HEK293 (cell line): ENCODE measurements around the gene FGF12.

Source experiments
- CTCF ChIA-PET: fragments of 350-600 bp; formaldehyde crosslinking; extraction: SDS; loops from one replicate; lab custom pipeline; 2021; ENCODE audit warnings: antibody characterized with exemption; lab: Yijun Ruan, JAX
- POLR2A ChIA-PET: fragments of 300-600 bp; formaldehyde crosslinking; extraction: SDS; loops from one replicate; lab custom pipeline; 2020; ENCODE audit warnings: antibody characterized with exemption, inconsistent platforms; lab: Yijun Ruan, JAX
- H3K27ac ChIP-seq: fragments of 200-500 bp; sonication (Bioruptor generic); 2 replicates; pipeline ENCODE4 v1.5.1; 2014; ENCODE audit warnings: low read depth, low read length, control low read depth, inconsistent platforms; ENCODE audit errors: extremely low read depth
- H3K36me3 ChIP-seq, 2 experiments: fragments of 200-500 bp in 1 of 2; sonication (Bioruptor generic) in 1 of 2; 1 replicate in 1 of 2; 2 replicates in 1 of 2; pipeline ENCODE4 v1.5.1; 2014 to 2017; ENCODE audit warnings: inconsistent platforms in 2 of 2, low read length in 2 of 2; ENCODE audit not compliant: control insufficient read depth in 2 of 2, insufficient read depth in 1 of 2
- H3K4me1 ChIP-seq: fragments of 200-500 bp; sonication (Bioruptor generic); 2 replicates; pipeline ENCODE4 v1.5.1; 2014; ENCODE audit warnings: mild to moderate bottlenecking, low read length, inconsistent platforms; ENCODE audit not compliant: control insufficient read depth, insufficient read depth
- H3K4me3 ChIP-seq: 2 replicates; pipeline ENCODE4 v1.5.1; 2011; ENCODE audit warnings: low read depth, mild to moderate bottlenecking, control low read depth, low read length, moderate library complexity
- H3K9me3 ChIP-seq: fragments of 200-500 bp; sonication (Bioruptor generic); 2 replicates; pipeline ENCODE4 v1.5.1; 2014; ENCODE audit warnings: low read depth, low read length, inconsistent platforms; ENCODE audit not compliant: control insufficient read depth, insufficient read depth
- HOXA7 ChIP-seq: sonication (generic); formaldehyde crosslinking; IDR thresholded peaks from 2 replicates; pipeline ENCODE4 v1.8.1; 2022; ENCODE audit warnings: missing genetic modification reagents, borderline replicate concordance
- KLF16 ChIP-seq: fragments of 450-650 bp; formaldehyde crosslinking; IDR thresholded peaks from 2 replicates; pipeline ENCODE4 v1.5.1; 2017; ENCODE audit warnings: missing biosample characterization, missing genetic modification characterization
- PRDM1 ChIP-seq: fragments of 450-650 bp; formaldehyde crosslinking; IDR thresholded peaks from 2 replicates; pipeline ENCODE4; 2016; ENCODE audit warnings: missing biosample characterization, missing genetic modification characterization
- SCRT1 ChIP-seq: fragments of 450-650 bp; formaldehyde crosslinking; IDR thresholded peaks from 2 replicates; pipeline ENCODE4 v1.5.1; 2016; ENCODE audit warnings: missing biosample characterization, missing genetic modification characterization, borderline replicate concordance
- YY2 ChIP-seq: fragments of 450-650 bp; formaldehyde crosslinking; IDR thresholded peaks from 2 replicates; pipeline ENCODE4 v1.5.1; 2016; ENCODE audit warnings: missing biosample characterization, missing genetic modification characterization
- ZEB2 ChIP-seq: fragments of 450-650 bp; formaldehyde crosslinking; IDR thresholded peaks from 2 replicates; pipeline ENCODE4 v1.5.1; 2016; ENCODE audit warnings: missing biosample characterization, missing genetic modification characterization
- ZFP3 ChIP-seq: fragments of 450-650 bp; formaldehyde crosslinking; IDR thresholded peaks from 2 replicates; pipeline ENCODE4 v1.5.1; 2016; ENCODE audit warnings: low read depth, missing biosample characterization, missing genetic modification characterization
- ZNF140 ChIP-seq: fragments of 450-650 bp; formaldehyde crosslinking; IDR thresholded peaks from 2 replicates; pipeline ENCODE4 v1.5.1; 2016; ENCODE audit warnings: missing biosample characterization, missing genetic modification characterization
- ZNF169 ChIP-seq: fragments of 450-650 bp; formaldehyde crosslinking; IDR thresholded peaks from 2 replicates; pipeline ENCODE4 v1.5.1; 2016; ENCODE audit warnings: missing biosample characterization, missing genetic modification characterization
- ZNF202 ChIP-seq: fragments of 450-650 bp; formaldehyde crosslinking; IDR thresholded peaks from 2 replicates; pipeline ENCODE4 v1.5.1; 2016; ENCODE audit warnings: missing biosample characterization, missing genetic modification characterization, borderline replicate concordance
- ZNF211 ChIP-seq: fragments of 450-650 bp; formaldehyde crosslinking; IDR thresholded peaks from 2 replicates; pipeline ENCODE4 v1.5.1; 2016; ENCODE audit warnings: low read depth, missing biosample characterization, missing genetic modification characterization
- ZNF214 ChIP-seq: fragments of 450-650 bp; formaldehyde crosslinking; IDR thresholded peaks from 2 replicates; pipeline ENCODE4 v1.5.1; 2017; ENCODE audit warnings: missing biosample characterization, mild to moderate bottlenecking, missing genetic modification characterization, borderline replicate concordance
- ZNF274 ChIP-seq, 2 experiments: fragments of 200-500 bp in 1 of 2; fragments of 450-650 bp in 1 of 2; sonication (Bioruptor generic) in 1 of 2; formaldehyde crosslinking in 1 of 2; IDR thresholded peaks; 2 replicates each; pipeline versions ENCODE4 v1.5.1 to v1.6.1; 2014 to 2016; ENCODE audit warnings: borderline replicate concordance in 1 of 2, inconsistent platforms in 1 of 2, low read length in 1 of 2, missing biosample characterization in 1 of 2, missing genetic modification characterization in 1 of 2
- ZNF48 ChIP-seq: fragments of 450-650 bp; formaldehyde crosslinking; IDR thresholded peaks from 2 replicates; pipeline ENCODE4 v1.5.1; 2016; ENCODE audit warnings: missing biosample characterization, missing genetic modification characterization
- ZNF549 ChIP-seq: fragments of 450-650 bp; IDR thresholded peaks from 2 replicates; pipeline ENCODE4 v1.5.1; 2018; ENCODE audit warnings: missing biosample characterization, missing genetic modification characterization, mild to moderate bottlenecking, inconsistent platforms, moderate library complexity
- TF ChIP-seq, protein P1 (sequence below): fragments of 450-650 bp; formaldehyde crosslinking; IDR thresholded peaks from 2 replicates; pipeline ENCODE4 v1.5.1; 2016; ENCODE audit warnings: missing biosample characterization, missing genetic modification characterization, borderline replicate concordance
- TF ChIP-seq, protein P2 (sequence below): fragments of 450-650 bp; formaldehyde crosslinking; IDR thresholded peaks from 2 replicates; pipeline ENCODE4 v1.5.1; 2017; ENCODE audit warnings: missing biosample characterization, mild to moderate bottlenecking, missing genetic modification characterization, moderate library complexity
- TF ChIP-seq, protein P3 (sequence below): fragments of 450-650 bp; IDR thresholded peaks from 2 replicates; pipeline ENCODE4 v1.5.1; 2018; ENCODE audit warnings: missing biosample characterization, missing genetic modification characterization
- TF ChIP-seq, protein P4 (sequence below): fragments of 450-650 bp; IDR thresholded peaks from 2 replicates; pipeline ENCODE4 v1.5.1; 2018; ENCODE audit warnings: missing biosample characterization, mild to moderate bottlenecking, missing genetic modification characterization

The FGF12 gene

DNA sequence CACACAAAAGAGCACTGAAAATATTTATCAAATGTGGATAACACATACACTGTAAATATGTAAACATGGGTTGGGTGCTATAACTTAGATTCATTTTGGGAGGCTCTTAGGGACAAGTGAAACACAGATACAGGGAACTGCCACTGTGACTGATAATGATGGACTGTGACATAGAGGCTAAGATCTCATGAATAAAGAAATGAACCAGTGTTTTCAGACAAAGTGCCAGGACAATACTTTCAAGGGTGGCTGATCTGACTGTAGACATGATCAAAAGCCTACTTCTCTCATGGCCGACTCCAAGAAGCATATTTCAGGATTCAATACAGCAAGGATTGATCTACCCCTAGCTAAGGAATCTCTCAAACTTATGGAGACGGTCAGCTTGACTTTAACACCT, 353.8 kb downstream of the FGF12 start:
- CTCF ChIA-PET: interaction anchor here (0.6 kb wide), 1 partner anchor 1005 kb away, joined by 3 read pairs; no protein-coding TSS in a partner anchor
- H3K4me3 ChIP-seq: no peak overlapping the region
- H3K36me3 ChIP-seq: no peaks in the 10 kb centered on the region
- H3K27ac ChIP-seq: no peak overlapping the region
- H3K9me3 ChIP-seq: no peaks in the 10 kb centered on the region
- POLR2A ChIA-PET: no interaction called here
- H3K4me1 ChIP-seq: peaks cover 2% of the 10 kb centered on the region; the same call in 1 of the 2 replicates
- no peak for TF ChIP-seq ZNF211
- no peak for TF ChIP-seq HOXA7
- TF ChIP-seq, protein P1, sequence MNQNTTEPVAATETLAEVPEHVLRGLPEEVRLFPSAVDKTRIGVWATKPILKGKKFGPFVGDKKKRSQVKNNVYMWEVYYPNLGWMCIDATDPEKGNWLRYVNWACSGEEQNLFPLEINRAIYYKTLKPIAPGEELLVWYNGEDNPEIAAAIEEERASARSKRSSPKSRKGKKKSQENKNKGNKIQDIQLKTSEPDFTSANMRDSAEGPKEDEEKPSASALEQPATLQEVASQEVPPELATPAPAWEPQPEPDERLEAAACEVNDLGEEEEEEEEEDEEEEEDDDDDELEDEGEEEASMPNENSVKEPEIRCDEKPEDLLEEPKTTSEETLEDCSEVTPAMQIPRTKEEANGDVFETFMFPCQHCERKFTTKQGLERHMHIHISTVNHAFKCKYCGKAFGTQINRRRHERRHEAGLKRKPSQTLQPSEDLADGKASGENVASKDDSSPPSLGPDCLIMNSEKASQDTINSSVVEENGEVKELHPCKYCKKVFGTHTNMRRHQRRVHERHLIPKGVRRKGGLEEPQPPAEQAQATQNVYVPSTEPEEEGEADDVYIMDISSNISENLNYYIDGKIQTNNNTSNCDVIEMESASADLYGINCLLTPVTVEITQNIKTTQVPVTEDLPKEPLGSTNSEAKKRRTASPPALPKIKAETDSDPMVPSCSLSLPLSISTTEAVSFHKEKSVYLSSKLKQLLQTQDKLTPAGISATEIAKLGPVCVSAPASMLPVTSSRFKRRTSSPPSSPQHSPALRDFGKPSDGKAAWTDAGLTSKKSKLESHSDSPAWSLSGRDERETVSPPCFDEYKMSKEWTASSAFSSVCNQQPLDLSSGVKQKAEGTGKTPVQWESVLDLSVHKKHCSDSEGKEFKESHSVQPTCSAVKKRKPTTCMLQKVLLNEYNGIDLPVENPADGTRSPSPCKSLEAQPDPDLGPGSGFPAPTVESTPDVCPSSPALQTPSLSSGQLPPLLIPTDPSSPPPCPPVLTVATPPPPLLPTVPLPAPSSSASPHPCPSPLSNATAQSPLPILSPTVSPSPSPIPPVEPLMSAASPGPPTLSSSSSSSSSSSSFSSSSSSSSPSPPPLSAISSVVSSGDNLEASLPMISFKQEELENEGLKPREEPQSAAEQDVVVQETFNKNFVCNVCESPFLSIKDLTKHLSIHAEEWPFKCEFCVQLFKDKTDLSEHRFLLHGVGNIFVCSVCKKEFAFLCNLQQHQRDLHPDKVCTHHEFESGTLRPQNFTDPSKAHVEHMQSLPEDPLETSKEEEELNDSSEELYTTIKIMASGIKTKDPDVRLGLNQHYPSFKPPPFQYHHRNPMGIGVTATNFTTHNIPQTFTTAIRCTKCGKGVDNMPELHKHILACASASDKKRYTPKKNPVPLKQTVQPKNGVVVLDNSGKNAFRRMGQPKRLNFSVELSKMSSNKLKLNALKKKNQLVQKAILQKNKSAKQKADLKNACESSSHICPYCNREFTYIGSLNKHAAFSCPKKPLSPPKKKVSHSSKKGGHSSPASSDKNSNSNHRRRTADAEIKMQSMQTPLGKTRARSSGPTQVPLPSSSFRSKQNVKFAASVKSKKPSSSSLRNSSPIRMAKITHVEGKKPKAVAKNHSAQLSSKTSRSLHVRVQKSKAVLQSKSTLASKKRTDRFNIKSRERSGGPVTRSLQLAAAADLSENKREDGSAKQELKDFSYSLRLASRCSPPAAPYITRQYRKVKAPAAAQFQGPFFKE (tag by site-specific recombination): no peak
- no peak for TF ChIP-seq ZNF214
- TF ChIP-seq ZEB2 (tag by site-specific recombination): no peak
- TF ChIP-seq, protein P2, sequence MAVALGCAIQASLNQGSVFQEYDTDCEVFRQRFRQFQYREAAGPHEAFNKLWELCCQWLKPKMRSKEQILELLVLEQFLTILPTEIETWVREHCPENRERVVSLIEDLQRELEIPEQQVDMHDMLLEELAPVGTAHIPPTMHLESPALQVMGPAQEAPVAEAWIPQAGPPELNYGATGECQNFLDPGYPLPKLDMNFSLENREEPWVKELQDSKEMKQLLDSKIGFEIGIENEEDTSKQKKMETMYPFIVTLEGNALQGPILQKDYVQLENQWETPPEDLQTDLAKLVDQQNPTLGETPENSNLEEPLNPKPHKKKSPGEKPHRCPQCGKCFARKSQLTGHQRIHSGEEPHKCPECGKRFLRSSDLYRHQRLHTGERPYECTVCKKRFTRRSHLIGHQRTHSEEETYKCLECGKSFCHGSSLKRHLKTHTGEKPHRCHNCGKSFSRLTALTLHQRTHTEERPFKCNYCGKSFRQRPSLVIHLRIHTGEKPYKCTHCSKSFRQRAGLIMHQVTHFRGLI (tag by site-specific recombination): no peak
- TF ChIP-seq ZFP3: no peak
- TF ChIP-seq, protein P3, sequence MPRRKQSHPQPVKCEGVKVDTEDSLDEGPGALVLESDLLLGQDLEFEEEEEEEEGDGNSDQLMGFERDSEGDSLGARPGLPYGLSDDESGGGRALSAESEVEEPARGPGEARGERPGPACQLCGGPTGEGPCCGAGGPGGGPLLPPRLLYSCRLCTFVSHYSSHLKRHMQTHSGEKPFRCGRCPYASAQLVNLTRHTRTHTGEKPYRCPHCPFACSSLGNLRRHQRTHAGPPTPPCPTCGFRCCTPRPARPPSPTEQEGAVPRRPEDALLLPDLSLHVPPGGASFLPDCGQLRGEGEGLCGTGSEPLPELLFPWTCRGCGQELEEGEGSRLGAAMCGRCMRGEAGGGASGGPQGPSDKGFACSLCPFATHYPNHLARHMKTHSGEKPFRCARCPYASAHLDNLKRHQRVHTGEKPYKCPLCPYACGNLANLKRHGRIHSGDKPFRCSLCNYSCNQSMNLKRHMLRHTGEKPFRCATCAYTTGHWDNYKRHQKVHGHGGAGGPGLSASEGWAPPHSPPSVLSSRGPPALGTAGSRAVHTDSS (tag by site-specific recombination): no peak
- no peak for TF ChIP-seq ZNF169
- TF ChIP-seq ZNF140 (tag by site-specific recombination): no peak
- no peak for TF ChIP-seq YY2
- no peak for TF ChIP-seq ZNF48
- no peak for TF ChIP-seq SCRT1 (tag by site-specific recombination)
- TF ChIP-seq, protein P4, sequence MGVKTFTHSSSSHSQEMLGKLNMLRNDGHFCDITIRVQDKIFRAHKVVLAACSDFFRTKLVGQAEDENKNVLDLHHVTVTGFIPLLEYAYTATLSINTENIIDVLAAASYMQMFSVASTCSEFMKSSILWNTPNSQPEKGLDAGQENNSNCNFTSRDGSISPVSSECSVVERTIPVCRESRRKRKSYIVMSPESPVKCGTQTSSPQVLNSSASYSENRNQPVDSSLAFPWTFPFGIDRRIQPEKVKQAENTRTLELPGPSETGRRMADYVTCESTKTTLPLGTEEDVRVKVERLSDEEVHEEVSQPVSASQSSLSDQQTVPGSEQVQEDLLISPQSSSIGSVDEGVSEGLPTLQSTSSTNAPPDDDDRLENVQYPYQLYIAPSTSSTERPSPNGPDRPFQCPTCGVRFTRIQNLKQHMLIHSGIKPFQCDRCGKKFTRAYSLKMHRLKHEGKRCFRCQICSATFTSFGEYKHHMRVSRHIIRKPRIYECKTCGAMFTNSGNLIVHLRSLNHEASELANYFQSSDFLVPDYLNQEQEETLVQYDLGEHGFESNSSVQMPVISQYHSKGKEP: no peak
- no peak for TF ChIP-seq ZNF549
- TF ChIP-seq PRDM1: no peak
- no peak for TF ChIP-seq ZNF202
- TF ChIP-seq ZNF274 (IDR thresholded peaks at IDR 0.05; ENCODE audit: low read length): no peak
- no peak for TF ChIP-seq ZNF274 (tag by site-specific recombination; IDR thresholded peaks at IDR 0.05; ENCODE audit: borderline replicate concordance)
- no peak for TF ChIP-seq KLF16
